HL-60/S4 (cell line): ENCODE results near the gene KCNIP4.

Experiments
- in situ Hi-C: fragments of 300-500 bp; cut with MboI; formaldehyde crosslinking; loops from 2 replicates; pipeline ENCODE4 v1.14.3; 2022; ENCODE audit warnings: low sequenced_read_pairs

KCNIP4 gene

GRCh38 chr4:21856301-21856700 lies 92.3 kb downstream of the KCNIP4 start:
- in situ Hi-C loops, result no loop called here

- in situ Hi-C loops, result no loop called here
These were observed 99.5 kb downstream of the KCNIP4 start for GRCh38 chr4:21849077-21849476.

GRCh38 chr4:21848021-21848420 lies 100.6 kb downstream of the KCNIP4 start:
- in situ Hi-C loops, result no loop called here

- in situ Hi-C loops, result no loop called here
These were observed 102.9 kb downstream of the KCNIP4 start for GRCh38 chr4:21845663-21846062.

GRCh38 chr4:21835712-21836111 lies 112.9 kb downstream of the KCNIP4 start:
- in situ Hi-C loops, result no loop called here

- in situ Hi-C loops, result no loop called here
These were observed 118.3 kb downstream of the KCNIP4 start for GRCh38 chr4:21830272-21830671.

- in situ Hi-C loops, result no loop called here
These were observed 121.0 kb downstream of the KCNIP4 start for GRCh38 chr4:21827575-21827974.

GRCh38 chr4:21826071-21826470 lies 122.5 kb downstream of the KCNIP4 start:
- in situ Hi-C loops, result no loop called here

GRCh38 chr4:21819086-21819485 lies 129.5 kb downstream of the KCNIP4 start:
- in situ Hi-C loops, result no loop called here

GRCh38 chr4:21815651-21816377 lies 132.8 kb downstream of the KCNIP4 start:
- in situ Hi-C loops, result no loop called here

GRCh38 chr4:21811565-21811964 lies 137.0 kb downstream of the KCNIP4 start:
- in situ Hi-C loops, result no loop called here

- in situ Hi-C loops, result no loop called here
These were observed 141.6 kb downstream of the KCNIP4 start for GRCh38 chr4:21806991-21807390.

- in situ Hi-C loops, result no loop called here
These were observed 146.2 kb downstream of the KCNIP4 start for GRCh38 chr4:21802406-21802805.

- in situ Hi-C loops, result no loop called here
These were observed 146.7 kb downstream of the KCNIP4 start for GRCh38 chr4:21801661-21802385.

GRCh38 chr4:21795091-21795490 lies 153.5 kb downstream of the KCNIP4 start:
- in situ Hi-C loops, result loop anchor here (25.0 kb wide), 1 partner anchor 892 kb away; the partner anchor contains the start of gene GBA3

- in situ Hi-C loops, result loop anchor here (25.0 kb wide), 1 partner anchor 895 kb away; the partner anchor contains the start of gene GBA3
These were observed 155.8 kb downstream of the KCNIP4 start for GRCh38 chr4:21792736-21793135.

GRCh38 chr4:21790438-21791029 lies 158.0 kb downstream of the KCNIP4 start:
- in situ Hi-C loops, result loop anchor here (25.0 kb wide), 1 partner anchor 897 kb away; the partner anchor contains the start of gene GBA3

- in situ Hi-C loops, result loop anchor here (10.0 to 25.0 kb wide), 2 partner anchors 605 to 907 kb away; partner anchors contain the start of gene GBA3
These were observed 168.4 kb downstream of the KCNIP4 start for GRCh38 chr4:21780148-21780547.

- in situ Hi-C loops, result loop anchor here (25.0 kb wide), 1 partner anchor 909 kb away; the partner anchor contains the start of gene GBA3
These were observed 169.9 kb downstream of the KCNIP4 start for GRCh38 chr4:21778702-21779101.

GRCh38 chr4:21775703-21776102 lies 172.9 kb downstream of the KCNIP4 start:
- in situ Hi-C loops, result loop anchor here (25.0 kb wide), 1 partner anchor 912 kb away; the partner anchor contains the start of gene GBA3

- in situ Hi-C loops, result loop anchor here (25.0 kb wide), 1 partner anchor 257 kb away; no protein-coding TSS in a partner anchor
These were observed 179.0 kb downstream of the KCNIP4 start for GRCh38 chr4:21769404-21770147.
